Parathyroid adenoma (tissue), 2 donors: ENCODE measurements around the gene CACNG5.
"Not testable (repeated sequence)": the region's sequence is repeated elsewhere in the genome, so short reads cannot be mapped to it uniquely, and the experiment has no call there.

Experiments
- H2AFZ ChIP-seq: fragments of 300-600 bp; sonication (generic); one replicate; pipeline ENCODE4 v1.7.0; 2017; ENCODE audit warnings: antibody characterized with exemption, mild to moderate bottlenecking
- H3K27ac ChIP-seq: fragments of 300-600 bp; sonication (generic); one replicate; pipeline ENCODE4 v1.7.0; 2017
- H3K27me3 ChIP-seq: fragments of 300-600 bp; sonication (generic); one replicate; pipeline ENCODE4 v1.7.0; 2017; ENCODE audit warnings: low read length; ENCODE audit not compliant: control insufficient read depth, insufficient read depth
- H3K36me3 ChIP-seq: fragments of 300-600 bp; sonication (generic); one replicate; pipeline ENCODE4 v1.7.0; 2017; ENCODE audit warnings: low read length; ENCODE audit not compliant: control insufficient read depth, insufficient read depth
- H3K4me1 ChIP-seq: fragments of 300-600 bp; sonication (generic); one replicate; pipeline ENCODE4 v1.7.0; 2017; ENCODE audit warnings: control low read depth
- H3K4me2 ChIP-seq: fragments of 300-600 bp; sonication (generic); one replicate; pipeline ENCODE4 v1.7.0; 2017; ENCODE audit warnings: low read length
- H3K4me3 ChIP-seq: fragments of 300-600 bp; sonication (generic); one replicate; pipeline ENCODE4 v1.7.0; 2017; ENCODE audit warnings: low read depth, low read length
- H3K79me2 ChIP-seq: fragments of 300-600 bp; sonication (generic); one replicate; pipeline ENCODE4 v1.7.0; 2017; ENCODE audit warnings: control low read depth
- H3K9ac ChIP-seq: fragments of 300-600 bp; sonication (generic); one replicate; pipeline ENCODE4 v1.7.0; 2017; ENCODE audit warnings: mild to moderate bottlenecking
- H3K9me3 ChIP-seq: fragments of 300-600 bp; sonication (generic); one replicate; pipeline ENCODE4 v1.7.0; 2017; ENCODE audit warnings: low read length; ENCODE audit not compliant: control insufficient read depth
- TF ChIP-seq, protein P1 (sequence below): fragments of 300-600 bp; sonication (generic); IDR thresholded peaks from one replicate; pipeline ENCODE4 v1.7.0; 2017; ENCODE audit warnings: antibody characterized with exemption, mild to moderate bottlenecking
- donor health status: primary hyperparathyroidism.

Gene CACNG5

DNA sequence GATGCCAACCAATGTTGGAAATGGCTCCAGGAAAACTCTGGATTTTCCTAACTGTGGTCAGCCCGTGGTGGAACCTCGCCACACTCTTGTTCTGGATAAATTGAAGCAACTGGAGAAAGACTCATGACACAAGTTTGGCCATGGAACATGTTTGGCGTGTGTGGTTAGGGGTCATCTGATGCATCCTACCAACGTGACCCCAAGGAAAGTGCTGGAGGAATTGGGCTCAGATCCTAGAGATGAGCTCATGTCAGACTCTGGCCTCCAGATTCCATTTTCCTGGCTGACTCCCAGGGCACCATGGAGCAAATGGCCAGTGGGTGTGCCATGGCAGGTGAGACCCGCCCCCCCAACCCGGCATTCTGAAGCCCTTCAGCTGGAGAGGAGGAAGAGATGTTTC lies 58.5 kb downstream of the CACNG5 start:
- TF ChIP-seq, protein P1, sequence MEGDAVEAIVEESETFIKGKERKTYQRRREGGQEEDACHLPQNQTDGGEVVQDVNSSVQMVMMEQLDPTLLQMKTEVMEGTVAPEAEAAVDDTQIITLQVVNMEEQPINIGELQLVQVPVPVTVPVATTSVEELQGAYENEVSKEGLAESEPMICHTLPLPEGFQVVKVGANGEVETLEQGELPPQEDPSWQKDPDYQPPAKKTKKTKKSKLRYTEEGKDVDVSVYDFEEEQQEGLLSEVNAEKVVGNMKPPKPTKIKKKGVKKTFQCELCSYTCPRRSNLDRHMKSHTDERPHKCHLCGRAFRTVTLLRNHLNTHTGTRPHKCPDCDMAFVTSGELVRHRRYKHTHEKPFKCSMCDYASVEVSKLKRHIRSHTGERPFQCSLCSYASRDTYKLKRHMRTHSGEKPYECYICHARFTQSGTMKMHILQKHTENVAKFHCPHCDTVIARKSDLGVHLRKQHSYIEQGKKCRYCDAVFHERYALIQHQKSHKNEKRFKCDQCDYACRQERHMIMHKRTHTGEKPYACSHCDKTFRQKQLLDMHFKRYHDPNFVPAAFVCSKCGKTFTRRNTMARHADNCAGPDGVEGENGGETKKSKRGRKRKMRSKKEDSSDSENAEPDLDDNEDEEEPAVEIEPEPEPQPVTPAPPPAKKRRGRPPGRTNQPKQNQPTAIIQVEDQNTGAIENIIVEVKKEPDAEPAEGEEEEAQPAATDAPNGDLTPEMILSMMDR, result no peak
- no peak overlapping the region for H3K27ac ChIP-seq
- H3K9me3 ChIP-seq, result no peaks in the 10 kb centered on the region
- no peak overlapping the region for H3K4me3 ChIP-seq
- H3K36me3 ChIP-seq, result no peaks in the 10 kb centered on the region
- no peaks in the 10 kb centered on the region for H3K4me1 ChIP-seq
- no peak overlapping the region for H2AFZ ChIP-seq
- H3K9ac ChIP-seq, result no peak overlapping the region
- H3K79me2 ChIP-seq, result no peaks in the 10 kb centered on the region
- H3K4me2 ChIP-seq, result no peak overlapping the region
- no peaks in the 10 kb centered on the region for H3K27me3 ChIP-seq

- Histone ChIP-seq H3K27me3 (no peaks in the 10 kb centered on the region), H2AFZ (no peak overlapping the region), H3K36me3 (no peaks in the 10 kb centered on the region), H3K9me3 (no peaks in the 10 kb centered on the region), H3K4me2 (no peak overlapping the region), H3K79me2 (no peaks in the 10 kb centered on the region), H3K9ac (no peak overlapping the region), H3K27ac (no peak overlapping the region), H3K4me3 (no peak overlapping the region), H3K4me1 (no peaks in the 10 kb centered on the region)
- TF ChIP-seq, protein P1, result no peak
Observed at GRCh38 chr17:66893863-66894262, 58.9 kb downstream of the CACNG5 start.

DNA sequence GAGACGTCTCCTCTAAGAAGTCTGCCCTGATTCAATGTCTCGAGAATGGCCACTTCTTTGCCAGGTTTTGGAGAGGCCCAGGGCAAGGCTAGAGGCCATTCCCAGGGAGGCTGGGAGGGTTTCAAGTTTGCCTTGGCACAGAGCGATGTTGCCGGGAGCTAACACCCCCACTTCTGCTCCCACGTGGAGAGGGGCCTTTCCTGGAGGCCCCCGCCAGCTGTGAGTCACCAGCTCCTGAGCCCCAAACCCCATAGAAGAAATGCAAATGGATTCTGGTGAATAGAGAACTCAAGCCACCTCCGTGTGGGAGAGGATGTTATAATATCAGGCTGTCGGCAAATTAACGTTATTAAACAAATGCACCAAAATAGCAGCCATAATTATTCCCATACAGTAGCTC lies 62.2 kb downstream of the CACNG5 start:
- Histone ChIP-seq H3K4me3 (no peak overlapping the region), H3K4me2 (no peak overlapping the region)

DNA sequence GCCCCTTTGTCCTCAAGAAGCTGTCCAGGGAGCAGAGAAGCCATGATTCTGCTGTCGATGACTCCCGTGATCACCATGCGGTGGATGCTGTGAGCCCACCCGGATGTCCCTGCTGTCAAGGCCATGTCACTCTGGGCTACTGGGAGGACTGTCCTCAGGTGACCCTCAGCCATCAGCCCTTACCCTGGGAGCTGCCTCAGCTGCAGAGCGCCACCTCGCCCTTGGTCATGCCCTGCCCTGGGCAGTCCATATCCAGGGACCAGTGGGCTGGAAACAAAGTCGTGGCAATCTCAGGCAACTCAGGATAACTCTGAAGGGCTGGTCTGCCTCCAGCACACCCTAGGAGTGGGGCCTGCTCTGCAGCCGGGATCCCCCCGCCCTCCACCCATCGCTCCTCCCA lies 63.6 kb downstream of the CACNG5 start:
- Histone ChIP-seq H3K4me2 (no peak overlapping the region), H3K4me1 (no peaks in the 10 kb centered on the region), H3K9me3 (no peaks in the 10 kb centered on the region), H3K79me2 (no peaks in the 10 kb centered on the region), H3K4me3 (no peak overlapping the region), H3K36me3 (no peaks in the 10 kb centered on the region), H3K9ac (no peak overlapping the region), H3K27me3 (no peaks in the 10 kb centered on the region), H2AFZ (no peak overlapping the region), H3K27ac (no peak overlapping the region)
- TF ChIP-seq, protein P1, result no peak

More for the DNA sequence above, 62.2 kb downstream of the CACNG5 start:
- Histone ChIP-seq H3K9ac (no peak overlapping the region), H3K27me3 (no peaks in the 10 kb centered on the region), H2AFZ (no peak overlapping the region), H3K4me1 (no peaks in the 10 kb centered on the region), H3K79me2 (no peaks in the 10 kb centered on the region), H3K36me3 (no peaks in the 10 kb centered on the region), H3K9me3 (no peaks in the 10 kb centered on the region), H3K27ac (no peak overlapping the region)
- TF ChIP-seq, protein P1, result no peak

GRCh38 chr17:66900126-66901010 lies 65.5 kb downstream of the CACNG5 start:
- H3K4me2 ChIP-seq, result no peak overlapping the region
- no peak overlapping the region for H3K9ac ChIP-seq
- H3K36me3 ChIP-seq, result no peaks in the 10 kb centered on the region
- H3K27ac ChIP-seq, result no peak overlapping the region
- TF ChIP-seq, protein P1, result peak; percentile 52
- H3K79me2 ChIP-seq, result no peaks in the 10 kb centered on the region
- no peaks in the 10 kb centered on the region for H3K9me3 ChIP-seq
- no peak overlapping the region for H2AFZ ChIP-seq
- no peak overlapping the region for H3K4me3 ChIP-seq
- H3K27me3 ChIP-seq, result no peaks in the 10 kb centered on the region
- H3K4me1 ChIP-seq, result no peaks in the 10 kb centered on the region

- not testable (repeated sequence) for H3K27me3 ChIP-seq, H3K27ac ChIP-seq, H3K4me1 ChIP-seq, H3K4me3 ChIP-seq, H3K9me3 ChIP-seq, H3K36me3 ChIP-seq, H3K4me2 ChIP-seq, H2AFZ ChIP-seq, H3K79me2 ChIP-seq, H3K9ac ChIP-seq
Observed at GRCh38 chr17:66903296-66903695, 68.4 kb downstream of the CACNG5 start.
